CD4-positive, alpha-beta T cell (primary cell): ENCODE results near the gene PPP2R5D. TPM values are rescaled to one million over a fixed set of nuclear protein-coding genes. Genes with fewer than 3 reads are reported as not detected.
A peak's percentile ranks its signal among the peaks of the same experiment; 100 is the strongest.

Source experiments
- ATAC-seq: fragments of 200-7000 bp; cut with Tn5 transposase; one replicate; pipeline ENCODE4 v1.10.0; 2022; ENCODE audit warnings: mild to moderate bottlenecking; ENCODE audit not compliant: poor library complexity
- CTCF ChIA-PET: fragments of 350-600 bp; sonication (Branson Sonifier 250); formaldehyde crosslinking; loops from one replicate; lab custom pipeline; 2021; ENCODE audit warnings: antibody characterized with exemption, inconsistent platforms; lab: Charles Lee
- POLR2A ChIA-PET: fragments of 350-600 bp; sonication (Branson Sonifier 250); formaldehyde crosslinking; loops from one replicate; lab custom pipeline; 2021; ENCODE audit warnings: antibody characterized with exemption, inconsistent platforms; lab: Charles Lee
- DNase-seq, 14 experiments: peaks; one replicate each; pipeline ENCODE4 v3.0.0-alpha.2; 2013 to 2020; ENCODE audit warnings: mixed read lengths in 2 of 14
- H3K27ac ChIP-seq, 2 donors: one replicate each; pipeline versions ENCODE4 v1.5.1 to v1.7.0; 2013; ENCODE audit warnings: low read length in 2 of 2, low read depth in 1 of 2, mild to moderate bottlenecking in 1 of 2
- H3K27me3 ChIP-seq, 2 experiments: 1 replicate in 1 of 2; 2 replicates in 1 of 2; pipeline versions ENCODE4 v1.6.1 to v1.7.0; 2013; ENCODE audit warnings: low read length in 2 of 2, control low read depth in 1 of 2, mild to moderate bottlenecking in 1 of 2, moderate library complexity in 1 of 2; ENCODE audit not compliant: insufficient read depth in 2 of 2, control insufficient read depth in 1 of 2
- H3K36me3 ChIP-seq: one replicate; pipeline ENCODE4 v1.6.1; 2013; ENCODE audit warnings: low read length, control low read depth; ENCODE audit not compliant: insufficient read depth
- H3K4me1 ChIP-seq: one replicate; pipeline ENCODE4 v1.6.1; 2013; ENCODE audit warnings: low read length, control low read depth; ENCODE audit not compliant: insufficient read depth
- H3K4me3 ChIP-seq: one replicate; pipeline ENCODE4 v1.5.1; 2013; ENCODE audit warnings: mild to moderate bottlenecking, low read length, moderate library complexity
- H3K9me3 ChIP-seq, 2 experiments: 1 replicate in 1 of 2; 2 replicates in 1 of 2; pipeline versions ENCODE4 v1.6.1 to v1.7.0; 2013; ENCODE audit warnings: low read length in 2 of 2, mild to moderate bottlenecking in 2 of 2, control low read depth in 1 of 2, moderate library complexity in 1 of 2; ENCODE audit not compliant: control insufficient read depth in 1 of 2, insufficient read depth in 1 of 2
- H3K27ac Mint-ChIP-seq: one replicate; pipeline ENCODE4 v1.8.0; 2020; ENCODE audit warnings: mixed read lengths
- H3K27me3 Mint-ChIP-seq: one replicate; pipeline ENCODE4 v1.8.0; 2021; ENCODE audit warnings: mixed read lengths
- H3K36me3 Mint-ChIP-seq: one replicate; pipeline ENCODE4 v1.8.0; 2021; ENCODE audit warnings: low read depth, mixed read lengths
- H3K4me1 Mint-ChIP-seq: one replicate; pipeline ENCODE4 v1.8.0; 2021; ENCODE audit warnings: low read depth, mixed read lengths
- H3K4me3 Mint-ChIP-seq: one replicate; pipeline ENCODE4 v1.8.0; 2020; ENCODE audit warnings: mild to moderate bottlenecking, mixed read lengths
- H3K9me3 Mint-ChIP-seq: one replicate; pipeline ENCODE4 v1.8.0; 2020; ENCODE audit warnings: mixed read lengths
- intact Hi-C, 2 experiments: fragments of 100-400 bp; cut with DNase I in 1 of 2; cut with micrococcal nuclease in 1 of 2; formaldehyde crosslinking; loops; one replicate each; pipeline versions ENCODE4 v1.15.1 to v1.9.0; 2023 to 2025; cut with DNase I, micrococcal nuclease
- total RNA-seq, 174 experiments: library from RNA in 2 of 174; stranded (reverse) in 2 of 174; gene quantifications; one replicate each; pipeline ENCODE4 v1.2.3 and lab custom pipeline; 2021 to 2026
- TF ChIP-seq, protein P1 (sequence below): fragments of 200-600 bp; IDR thresholded peaks from one replicate; pipeline ENCODE4 v1.8.0; 2022; ENCODE audit warnings: antibody characterized with exemption, mild to moderate bottlenecking

The PPP2R5D gene
- total RNA-seq, 2 experiments from 2014 or later: 15.3 to 17.5 TPM

DNA sequence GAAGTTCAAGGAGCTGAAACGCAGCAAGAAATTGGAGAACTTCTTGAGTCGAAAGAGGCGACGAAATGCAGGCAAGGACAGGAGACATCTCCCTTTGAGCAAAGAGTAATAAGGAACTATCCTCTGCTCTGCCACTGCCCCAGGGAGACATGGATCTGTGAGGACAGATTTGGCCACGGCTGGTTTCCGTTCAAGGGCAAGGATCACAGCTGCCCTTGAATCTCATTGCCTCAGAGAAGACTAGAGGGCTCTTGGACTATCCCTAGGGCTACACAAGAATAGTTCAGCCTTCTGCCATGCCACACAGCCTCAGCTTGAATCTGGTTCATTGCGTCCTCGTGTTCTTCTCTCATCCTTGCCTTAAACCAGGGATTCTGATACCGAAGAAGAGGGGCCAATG is 44.8 kb downstream of the PPP2R5D start:
- peaks cover 73% of the 10 kb centered on the region for H3K36me3 Mint-ChIP-seq
- intact Hi-C loops: no loop called here

DNA sequence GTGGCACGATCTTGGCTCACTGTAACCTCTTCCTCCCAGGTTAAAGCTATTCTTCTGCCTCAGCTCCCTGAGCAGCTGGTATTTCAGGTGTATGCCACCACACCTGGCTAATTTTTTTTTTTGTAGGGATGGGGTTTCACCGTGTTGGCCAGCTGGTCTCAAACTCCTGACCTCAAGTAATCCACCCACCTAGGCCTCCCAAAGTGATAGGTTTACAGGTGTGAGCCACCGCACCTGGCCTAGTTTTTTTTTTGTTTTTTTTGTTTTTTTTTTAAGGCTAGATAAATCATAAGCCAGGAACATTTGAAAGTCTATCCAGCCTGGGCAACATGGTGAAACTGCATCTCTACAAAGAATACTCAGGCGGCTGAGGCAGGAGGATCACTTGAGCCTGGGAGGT is 48.0 kb downstream of the PPP2R5D start:
- CTCF ChIA-PET: no interaction called here
- H3K4me3 Mint-ChIP-seq: no peak overlapping the region
- POLR2A ChIA-PET: interaction anchor here (0.6 to 1.9 kb wide), 3 partner anchors 16 to 473 kb away, joined by 3 to 4 read pairs (median 4); partner anchors contain the start of gene CUL7
- no peak for ATAC-seq
- peaks cover 52% of the 10 kb centered on the region for H3K36me3 Mint-ChIP-seq
- no peaks in the 10 kb centered on the region for H3K4me1 Mint-ChIP-seq
- H3K27ac Mint-ChIP-seq: no peak overlapping the region
- Histone ChIP-seq H3K27ac (no peak overlapping the region), H3K27me3 (no peaks in the 10 kb centered on the region), H3K4me1 (no peaks in the 10 kb centered on the region), H3K9me3 (no peaks in the 10 kb centered on the region), H3K36me3 (peaks cover 45% of the 10 kb centered on the region), H3K4me3 (no peak overlapping the region)
- no peaks in the 10 kb centered on the region for H3K9me3 Mint-ChIP-seq
- intact Hi-C loops: no loop called here
- TF ChIP-seq, protein P1, sequence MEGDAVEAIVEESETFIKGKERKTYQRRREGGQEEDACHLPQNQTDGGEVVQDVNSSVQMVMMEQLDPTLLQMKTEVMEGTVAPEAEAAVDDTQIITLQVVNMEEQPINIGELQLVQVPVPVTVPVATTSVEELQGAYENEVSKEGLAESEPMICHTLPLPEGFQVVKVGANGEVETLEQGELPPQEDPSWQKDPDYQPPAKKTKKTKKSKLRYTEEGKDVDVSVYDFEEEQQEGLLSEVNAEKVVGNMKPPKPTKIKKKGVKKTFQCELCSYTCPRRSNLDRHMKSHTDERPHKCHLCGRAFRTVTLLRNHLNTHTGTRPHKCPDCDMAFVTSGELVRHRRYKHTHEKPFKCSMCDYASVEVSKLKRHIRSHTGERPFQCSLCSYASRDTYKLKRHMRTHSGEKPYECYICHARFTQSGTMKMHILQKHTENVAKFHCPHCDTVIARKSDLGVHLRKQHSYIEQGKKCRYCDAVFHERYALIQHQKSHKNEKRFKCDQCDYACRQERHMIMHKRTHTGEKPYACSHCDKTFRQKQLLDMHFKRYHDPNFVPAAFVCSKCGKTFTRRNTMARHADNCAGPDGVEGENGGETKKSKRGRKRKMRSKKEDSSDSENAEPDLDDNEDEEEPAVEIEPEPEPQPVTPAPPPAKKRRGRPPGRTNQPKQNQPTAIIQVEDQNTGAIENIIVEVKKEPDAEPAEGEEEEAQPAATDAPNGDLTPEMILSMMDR: no peak
- H3K27me3 Mint-ChIP-seq: no peaks in the 10 kb centered on the region
- no peak for DNase-seq

More for the DNA sequence above, 44.8 kb downstream of the PPP2R5D start:
- H3K4me3 ChIP-seq: no peak overlapping the region
- H3K9me3 Mint-ChIP-seq: no peaks in the 10 kb centered on the region
- H3K27ac ChIP-seq: no peak overlapping the region
- H3K27ac Mint-ChIP-seq: no peak overlapping the region
- H3K36me3 ChIP-seq: peaks cover 63% of the 10 kb centered on the region
- H3K27me3 ChIP-seq: no peaks in the 10 kb centered on the region
- CTCF ChIA-PET: no interaction called here
- TF ChIP-seq, protein P1: no peak
- DNase-seq (no peak), ATAC-seq (no peak)
- H3K4me1 Mint-ChIP-seq: peaks cover 8% of the 10 kb centered on the region
- POLR2A ChIA-PET: interaction anchor here (1.1 kb wide), 1 partner anchor 15 kb away, joined by 3 read pairs; the partner anchor contains the start of gene KLHDC3
- no peaks in the 10 kb centered on the region for H3K27me3 Mint-ChIP-seq
- H3K9me3 ChIP-seq: no peaks in the 10 kb centered on the region
- H3K4me1 ChIP-seq: peaks cover 7% of the 10 kb centered on the region
- H3K4me3 Mint-ChIP-seq: no peak overlapping the region

DNA sequence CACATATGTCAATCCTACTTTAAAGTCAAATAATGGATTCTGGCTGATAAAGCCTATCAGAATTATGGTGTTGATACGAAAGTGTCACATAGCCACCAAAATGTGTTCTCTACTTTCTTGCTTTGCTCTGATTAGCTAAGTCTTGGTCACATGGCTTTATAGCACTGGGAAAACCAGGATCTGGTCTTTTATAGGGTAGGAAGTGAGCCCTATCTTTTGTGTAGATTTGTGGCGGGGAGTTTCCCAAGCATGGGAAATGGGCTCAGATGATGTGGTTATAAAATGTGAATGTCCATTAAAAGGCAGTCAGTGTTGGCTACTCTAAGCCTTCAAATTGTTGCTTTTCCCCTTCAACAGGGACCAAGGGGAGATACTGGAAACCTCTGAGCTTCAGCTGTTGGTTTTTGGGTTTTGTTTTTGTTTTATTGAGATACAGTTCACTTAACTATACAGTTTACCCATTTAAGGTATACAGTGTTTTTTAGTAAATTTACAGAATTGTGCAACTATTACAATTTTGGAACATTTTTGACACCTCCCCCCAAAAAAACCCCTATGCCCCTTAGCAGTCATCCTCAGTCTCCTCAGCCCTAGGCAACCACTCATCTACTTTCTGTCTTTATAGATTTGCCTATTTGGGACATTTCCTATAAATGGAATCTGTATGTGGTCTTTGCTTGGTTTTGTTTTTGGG is 49.3 kb downstream of the PPP2R5D start:
- peak overlapping the region; percentile 29 for H3K27ac Mint-ChIP-seq
- H3K4me1 Mint-ChIP-seq: no peaks in the 10 kb centered on the region
- no peaks in the 10 kb centered on the region for H3K27me3 ChIP-seq
- no peaks in the 10 kb centered on the region for H3K27me3 Mint-ChIP-seq
- H3K4me3 ChIP-seq: no peak overlapping the region
- TF ChIP-seq, protein P1: no peak
- H3K27ac ChIP-seq: no peak overlapping the region
- POLR2A ChIA-PET: interaction anchor here (0.6 to 1.9 kb wide), 3 partner anchors 12 to 424 kb away, joined by 3 to 6 read pairs (median 4); partner anchors contain the start of genes CUL7 and RRP36
- CTCF ChIA-PET: no interaction called here
- intact Hi-C loops: no loop called here
- no peaks in the 10 kb centered on the region for H3K4me1 ChIP-seq
- ATAC-seq: no peak
- no peak for DNase-seq
- no peak overlapping the region for H3K4me3 Mint-ChIP-seq
- H3K36me3 ChIP-seq: peaks cover 47% of the 10 kb centered on the region
- H3K9me3 Mint-ChIP-seq: no peaks in the 10 kb centered on the region
- no peaks in the 10 kb centered on the region for H3K9me3 ChIP-seq
- peaks cover 54% of the 10 kb centered on the region for H3K36me3 Mint-ChIP-seq
